ENCODE data around the gene PDE3B. TPM values are rescaled to one million over a fixed set of nuclear protein-coding genes. Genes with fewer than 3 reads are reported as not detected.

PDE3B gene
- total RNA-seq, 1 experiment from 2014 or later: 0.96 TPM

Other genes starting within 250 kb of the PDE3B start
- 318 and 333 TPM in 2 replicates for gene COPB1, start 144.0 kb upstream of the PDE3B start, total RNA-seq (2014; rRNA removed; shearing (Covaris generic))
- 438 and 448 TPM in 2 replicates for gene PSMA1, start 123.4 kb upstream of the PDE3B start, total RNA-seq (2014; rRNA removed; shearing (Covaris generic))
- gene CYP2R1, start 248.4 kb downstream of the PDE3B start, total RNA-seq (2014; rRNA removed; shearing (Covaris generic)): 0.07 TPM in 1 of 2 replicates, not detected in the other

Data from A172 (cell line).